A549 treated with dexamethasone at 1 μM for 4 hours (cell line): Measurements from ENCODE around the gene CHADL. TPM values are rescaled to one million over a fixed set of nuclear protein-coding genes. Genes with fewer than 3 reads are reported as not detected.

ENCODE experiments used
- total RNA-seq: library from RNA; stranded (reverse); fragments of 200-300 nt; extraction: Qiagen RNA extraction; gene quantifications from 5 replicates; pipeline ENCODE4 v1.2.3, GENCODE V29; 2022

Gene CHADL, protein sequence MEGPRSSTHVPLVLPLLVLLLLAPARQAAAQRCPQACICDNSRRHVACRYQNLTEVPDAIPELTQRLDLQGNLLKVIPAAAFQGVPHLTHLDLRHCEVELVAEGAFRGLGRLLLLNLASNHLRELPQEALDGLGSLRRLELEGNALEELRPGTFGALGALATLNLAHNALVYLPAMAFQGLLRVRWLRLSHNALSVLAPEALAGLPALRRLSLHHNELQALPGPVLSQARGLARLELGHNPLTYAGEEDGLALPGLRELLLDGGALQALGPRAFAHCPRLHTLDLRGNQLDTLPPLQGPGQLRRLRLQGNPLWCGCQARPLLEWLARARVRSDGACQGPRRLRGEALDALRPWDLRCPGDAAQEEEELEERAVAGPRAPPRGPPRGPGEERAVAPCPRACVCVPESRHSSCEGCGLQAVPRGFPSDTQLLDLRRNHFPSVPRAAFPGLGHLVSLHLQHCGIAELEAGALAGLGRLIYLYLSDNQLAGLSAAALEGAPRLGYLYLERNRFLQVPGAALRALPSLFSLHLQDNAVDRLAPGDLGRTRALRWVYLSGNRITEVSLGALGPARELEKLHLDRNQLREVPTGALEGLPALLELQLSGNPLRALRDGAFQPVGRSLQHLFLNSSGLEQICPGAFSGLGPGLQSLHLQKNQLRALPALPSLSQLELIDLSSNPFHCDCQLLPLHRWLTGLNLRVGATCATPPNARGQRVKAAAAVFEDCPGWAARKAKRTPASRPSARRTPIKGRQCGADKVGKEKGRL
- total RNA-seq, result not detected in 5 replicates

DNA sequence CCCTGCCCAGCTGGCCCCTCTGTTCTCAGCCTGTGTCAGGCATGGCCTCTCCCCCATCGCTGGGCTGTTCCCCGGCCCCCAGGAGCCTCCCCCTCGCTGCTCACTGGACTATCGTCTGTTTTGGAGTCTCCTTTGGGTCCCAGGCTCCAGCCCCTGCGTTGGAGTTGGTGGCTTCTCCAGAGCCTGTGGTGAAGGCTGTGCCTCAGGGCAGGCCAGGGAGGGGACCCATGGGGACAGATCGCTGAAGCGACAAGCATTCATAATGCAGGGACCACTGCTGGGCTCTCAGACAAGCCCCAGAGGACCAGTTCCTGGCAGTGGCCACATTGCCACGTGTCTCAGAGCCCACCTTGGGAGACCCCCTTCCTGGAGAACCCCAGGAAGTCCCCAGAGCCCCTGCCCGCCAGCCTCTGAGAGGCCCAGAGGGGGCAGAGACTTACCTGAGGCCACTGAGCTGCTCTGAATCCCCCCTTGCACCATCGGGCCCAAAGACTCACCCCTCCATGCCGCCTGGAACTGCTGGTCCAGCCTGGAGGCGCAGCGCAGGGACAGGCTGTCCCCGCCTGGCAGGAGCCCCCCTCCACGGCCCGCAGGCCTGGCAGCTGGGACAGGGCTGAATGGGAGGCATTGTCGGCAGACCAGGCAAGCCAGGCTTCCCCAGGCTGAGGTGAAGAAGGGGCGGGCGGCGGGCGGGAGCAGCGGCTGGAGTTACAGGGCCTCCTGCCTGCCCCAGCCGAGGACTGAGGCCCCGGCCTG lies at the start of gene CHADL:
Gene CHADL, minus strand, starts transcription at position 555 of the 756 bp plus-strand sequence. Its CDS starts 50 bp downstream, at position 505.

GRCh38 chr22:41285820-41286638 lies 45.3 kb upstream of the CHADL start, which contains the start of gene RANGAP1:
Gene RANGAP1, minus strand, starts transcription at chr22:41286187. Its CDS starts 5,143 bp downstream, at chr22:41281044.

GRCh38 chr22:41204992-41205900 lies 35.5 kb downstream of the CHADL start, which contains the start of gene L3MBTL2:
Gene L3MBTL2, plus strand, starts transcription at chr22:41205312. Its CDS starts 51 bp downstream, at chr22:41205363.

Other genes with a start within 250 kb of the CHADL start
- 19.8 to 27.4 TPM (median 24.7 TPM) in 5 replicates for gene EP300, start 148.3 kb downstream of the CHADL start, total RNA-seq
- gene L3MBTL2, start 35.6 kb downstream of the CHADL start, total RNA-seq, result 17.9 to 19.2 TPM (median 18.7 TPM) in 5 replicates
- 64.3 to 86.5 TPM (median 80.5 TPM) in 5 replicates for gene RANGAP1, start 45.3 kb upstream of the CHADL start, total RNA-seq
- 16.3 to 26.5 TPM (median 25.6 TPM) in 5 replicates for gene ZC3H7B, start 60.6 kb upstream of the CHADL start, total RNA-seq
- gene TEF, start 141.0 kb upstream of the CHADL start, total RNA-seq, result 0.88 to 1.4 TPM (median 1.0 TPM) in 5 replicates
- gene TOB2, start 205.9 kb upstream of the CHADL start, total RNA-seq, result 20.3 to 30.6 TPM (median 27.0 TPM) in 5 replicates
- gene PHF5A, start 227.8 kb upstream of the CHADL start, total RNA-seq, result 56.9 to 71.4 TPM (median 60.5 TPM) in 5 replicates
- 41.9 to 52.9 TPM (median 51.8 TPM) in 5 replicates for gene ACO2, start 228.2 kb upstream of the CHADL start, total RNA-seq